ENCODE data around the gene PPP2R2B.

Gene PPP2R2B

GRCh38 chr5:146821732-146822131 lies 56.8 kb downstream of the PPP2R2B start:
- DNase-seq = no peak

GRCh38 chr5:146820987-146821386 lies 57.6 kb downstream of the PPP2R2B start:
- no peak for DNase-seq

- DNase-seq = no peak
Measured at GRCh38 chr5:146818822-146819221, 59.7 kb downstream of the PPP2R2B start.

- no peak for DNase-seq
Measured at GRCh38 chr5:146817973-146818372, 60.6 kb downstream of the PPP2R2B start.

- DNase-seq = no peak
Measured at GRCh38 chr5:146816775-146817387, 61.7 kb downstream of the PPP2R2B start.

GRCh38 chr5:146815411-146815810 lies 63.1 kb downstream of the PPP2R2B start:
- no peak for DNase-seq

GRCh38 chr5:146813346-146814157 lies 65.0 kb downstream of the PPP2R2B start:
- no peak for DNase-seq

- DNase-seq = no peak
Measured at GRCh38 chr5:146805081-146805480, 73.5 kb downstream of the PPP2R2B start.

GRCh38 chr5:146802945-146803522 lies 75.5 kb downstream of the PPP2R2B start:
- no peak for DNase-seq

- no peak for DNase-seq
Measured at GRCh38 chr5:146799671-146800070, 78.9 kb downstream of the PPP2R2B start.

- DNase-seq = no peak
Measured at GRCh38 chr5:146799231-146799630, 79.3 kb downstream of the PPP2R2B start.

GRCh38 chr5:146797658-146798057 lies 80.9 kb downstream of the PPP2R2B start:
- DNase-seq = no peak

GRCh38 chr5:146796911-146797310 lies 81.6 kb downstream of the PPP2R2B start:
- DNase-seq = no peak

- DNase-seq = no peak
Measured at GRCh38 chr5:146796144-146796543, 82.4 kb downstream of the PPP2R2B start.

GRCh38 chr5:146794326-146795029 lies 84.1 kb downstream of the PPP2R2B start:
- DNase-seq = no peak

GRCh38 chr5:146793709-146794108 lies 84.8 kb downstream of the PPP2R2B start:
- DNase-seq = no peak

GRCh38 chr5:146791471-146791870 lies 87.1 kb downstream of the PPP2R2B start:
- no peak for DNase-seq

GRCh38 chr5:146789712-146790653 lies 88.6 kb downstream of the PPP2R2B start:
- DNase-seq = no peak

- no peak for DNase-seq
Measured at GRCh38 chr5:146788898-146789297, 89.7 kb downstream of the PPP2R2B start.

GRCh38 chr5:146785065-146785464 lies 93.5 kb downstream of the PPP2R2B start:
- no peak for DNase-seq

GRCh38 chr5:146781157-146781556 lies 97.4 kb downstream of the PPP2R2B start:
- DNase-seq = no peak

- DNase-seq = no peak
Measured at GRCh38 chr5:146779211-146779869, 99.2 kb downstream of the PPP2R2B start.
